Mesothelial cell of epicardium (in vitro differentiated cells): ENCODE measurements around the gene CTNNBL1. TPM values are rescaled to one million over a fixed set of nuclear protein-coding genes. Genes with fewer than 3 reads are reported as not detected.

ENCODE experiments used
- DNase-seq, 2 experiments: peaks; one replicate each; pipeline ENCODE4 v3.0.0; 2021; ENCODE audit warnings: low spot score in 2 of 2; ENCODE audit not compliant: unreplicated experiment in 2 of 2
- H3K27ac Mint-ChIP-seq: 2 replicates; pipeline ENCODE4 v1.8.0; 2021; ENCODE audit warnings: mixed read lengths
- H3K27me3 Mint-ChIP-seq: 2 replicates; pipeline ENCODE4 v1.8.0; 2021; ENCODE audit warnings: low read depth, mixed read lengths
- H3K36me3 Mint-ChIP-seq: 2 replicates; pipeline ENCODE4 v1.8.0; 2021; ENCODE audit warnings: mixed read lengths
- H3K4me1 Mint-ChIP-seq: 2 replicates; pipeline ENCODE4 v1.8.0; 2021; ENCODE audit warnings: mixed read lengths
- H3K4me3 Mint-ChIP-seq: 2 replicates; pipeline ENCODE4 v1.8.0; 2021; ENCODE audit warnings: mild to moderate bottlenecking, moderate library complexity, mixed read lengths
- H3K9me3 Mint-ChIP-seq: 2 replicates; pipeline ENCODE4 v1.8.0; 2021; ENCODE audit warnings: mixed read lengths
- CTCF ChIP-seq: fragments of 200-600 bp; sonication (generic); IDR thresholded peaks from one replicate; pipeline ENCODE4 v1.5.0; 2021; ENCODE audit warnings: antibody characterized with exemption; ENCODE audit not compliant: unreplicated experiment
- total RNA-seq: library from RNA; stranded (reverse); gene quantifications from 3 replicates; pipeline ENCODE4 v1.2.1, GENCODE V29; 2021

Gene CTNNBL1
- total RNA-seq, 1 donor from 2014 or later = 59.0 TPM

- Mint-ChIP-seq H3K27ac (no peak overlapping the region), H3K9me3 (no peaks in the 10 kb centered on the region), H3K4me1 (peaks cover 4% of the 10 kb centered on the region), H3K36me3 (no peaks in the 10 kb centered on the region), H3K27me3 (peaks cover 54% of the 10 kb centered on the region), H3K4me3 (no peak overlapping the region)
- DNase-seq = no peak
- TF ChIP-seq CTCF = no peak
These were observed 43.2 kb upstream of the CTNNBL1 start for GRCh38 chr20:37650661-37651060.

- peaks cover 4% of the 10 kb centered on the region for H3K4me1 Mint-ChIP-seq
- no peaks in the 10 kb centered on the region for H3K36me3 Mint-ChIP-seq
- TF ChIP-seq CTCF = no peak
- no peak overlapping the region for H3K4me3 Mint-ChIP-seq
- no peak for DNase-seq
- H3K27me3 Mint-ChIP-seq = peaks cover 54% of the 10 kb centered on the region
- no peaks in the 10 kb centered on the region for H3K9me3 Mint-ChIP-seq
- H3K27ac Mint-ChIP-seq = no peak overlapping the region
These were observed 41.9 kb upstream of the CTNNBL1 start for GRCh38 chr20:37651932-37652331.

GRCh38 chr20:37656945-37657344 lies 36.9 kb upstream of the CTNNBL1 start:
- Mint-ChIP-seq H3K27me3 (peaks cover 65% of the 10 kb centered on the region), H3K9me3 (no peaks in the 10 kb centered on the region), H3K36me3 (no peaks in the 10 kb centered on the region), H3K4me3 (no peak overlapping the region), H3K27ac (no peak overlapping the region), H3K4me1 (no peaks in the 10 kb centered on the region)
- no peak for DNase-seq
- no peak for TF ChIP-seq CTCF

- Mint-ChIP-seq H3K4me3 (no peak overlapping the region), H3K36me3 (no peaks in the 10 kb centered on the region), H3K9me3 (no peaks in the 10 kb centered on the region), H3K27ac (no peak overlapping the region), H3K27me3 (peaks cover 63% of the 10 kb centered on the region), H3K4me1 (no peaks in the 10 kb centered on the region)
- no peak for TF ChIP-seq CTCF
- no peak for DNase-seq
These were observed 35.7 kb upstream of the CTNNBL1 start for GRCh38 chr20:37657924-37658804.

- Mint-ChIP-seq H3K27me3 (peaks cover 45% of the 10 kb centered on the region), H3K9me3 (peaks cover 8% of the 10 kb centered on the region), H3K27ac (no peak overlapping the region), H3K4me1 (no peaks in the 10 kb centered on the region), H3K4me3 (no peak overlapping the region), H3K36me3 (no peaks in the 10 kb centered on the region)
- no peak for TF ChIP-seq CTCF
- no peak for DNase-seq
These were observed 32.3 kb upstream of the CTNNBL1 start for GRCh38 chr20:37661519-37661918.
